Upper lobe of right lung (tissue), 1 donor: Measurements from ENCODE around the gene TENM4. TPM values are rescaled to one million over a fixed set of nuclear protein-coding genes. Genes with fewer than 3 reads are reported as not detected.

Experiments used
- ATAC-seq: fragments of 200-7000 bp; cut with Tn5 transposase; one replicate; pipeline ENCODE4 v1.9.1; 2020; ENCODE audit warnings: mild to moderate bottlenecking, moderate library complexity
- DNase-seq: peaks from one replicate; pipeline ENCODE4 v3.0.0-alpha.2; 2020
- H3K27ac ChIP-seq: fragments of 200-600 bp; one replicate; pipeline ENCODE4 v1.8.0; 2022
- H3K27me3 ChIP-seq: fragments of 200-600 bp; one replicate; pipeline ENCODE4 v1.8.0; 2022; ENCODE audit warnings: mild to moderate bottlenecking
- H3K36me3 ChIP-seq: fragments of 200-600 bp; one replicate; pipeline ENCODE4 v1.8.0; 2022
- H3K4me1 ChIP-seq: fragments of 200-600 bp; one replicate; pipeline ENCODE4 v1.8.0; 2022
- H3K4me3 ChIP-seq: fragments of 200-600 bp; one replicate; pipeline ENCODE4 v1.8.0; 2022; ENCODE audit warnings: mild to moderate bottlenecking
- H3K9me3 ChIP-seq: fragments of 200-600 bp; one replicate; pipeline ENCODE4 v1.8.0; 2022
- CTCF ChIP-seq: fragments of 200-600 bp; IDR thresholded peaks from one replicate; pipeline ENCODE4 v1.8.0; 2022; ENCODE audit warnings: antibody characterized with exemption
- intact Hi-C: fragments of 100-400 bp; cut with DNase I; formaldehyde crosslinking; loops from one replicate; pipeline ENCODE4 v1.11.0; 2022
- total RNA-seq: library from RNA; stranded (reverse); fragmentation: NEBNext Ultra II Directional; extraction: Animal tissue kit (Norgen Biotek cat#: 25700); gene quantifications from one replicate; pipeline ENCODE4 v1.2.1, GENCODE V29; 2021
- donor health status: DM: no; HTN: yes; CAD: no; lungs with severe emphysema.

The TENM4 gene
- total RNA-seq, 1 donor from 2014 or later: 4.3 TPM

GRCh38 chr11:79367844-79368243 is 73.0 kb downstream of the TENM4 start:
- intact Hi-C loops: no loop called here
- ATAC-seq: no peak
- no peaks in the 10 kb centered on the region for H3K36me3 ChIP-seq

GRCh38 chr11:79366218-79366617 is 74.6 kb downstream of the TENM4 start:
- Histone ChIP-seq H3K36me3 (no peaks in the 10 kb centered on the region), H3K27me3 (no peaks in the 10 kb centered on the region), H3K4me1 (no peaks in the 10 kb centered on the region), H3K27ac (no peak overlapping the region), H3K9me3 (no peaks in the 10 kb centered on the region), H3K4me3 (no peak overlapping the region)
- no peak for TF ChIP-seq CTCF
- ATAC-seq (no peak), DNase-seq (no peak)
- intact Hi-C loops: no loop called here

More at GRCh38 chr11:79367844-79368243, 73.0 kb downstream of the TENM4 start:
- no peak overlapping the region for H3K27ac ChIP-seq
- H3K4me3 ChIP-seq: no peak overlapping the region
- H3K27me3 ChIP-seq: no peaks in the 10 kb centered on the region
- TF ChIP-seq CTCF: no peak
- no peaks in the 10 kb centered on the region for H3K4me1 ChIP-seq
- DNase-seq: no peak
- no peaks in the 10 kb centered on the region for H3K9me3 ChIP-seq

- no peak for DNase-seq
- Histone ChIP-seq H3K9me3 (no peaks in the 10 kb centered on the region), H3K27me3 (no peaks in the 10 kb centered on the region), H3K36me3 (no peaks in the 10 kb centered on the region), H3K4me1 (no peaks in the 10 kb centered on the region), H3K4me3 (no peak overlapping the region), H3K27ac (no peak overlapping the region)
- ATAC-seq: no peak
- TF ChIP-seq CTCF: no peak
- intact Hi-C loops: no loop called here
Measured at GRCh38 chr11:79363861-79364378, 76.9 kb downstream of the TENM4 start.

- intact Hi-C loops: no loop called here
- H3K36me3 ChIP-seq: no peaks in the 10 kb centered on the region
- H3K9me3 ChIP-seq: no peaks in the 10 kb centered on the region
- no peak for TF ChIP-seq CTCF
- no peak overlapping the region for H3K4me3 ChIP-seq
- no peaks in the 10 kb centered on the region for H3K4me1 ChIP-seq
- H3K27me3 ChIP-seq: no peaks in the 10 kb centered on the region
- H3K27ac ChIP-seq: no peak overlapping the region
- ATAC-seq: no peak
- DNase-seq: no peak
Measured at GRCh38 chr11:79363256-79363655, 77.6 kb downstream of the TENM4 start.

GRCh38 chr11:79362821-79363220 is 78.0 kb downstream of the TENM4 start:
- Histone ChIP-seq H3K27ac (no peak overlapping the region), H3K4me1 (no peaks in the 10 kb centered on the region), H3K36me3 (no peaks in the 10 kb centered on the region), H3K4me3 (no peak overlapping the region), H3K9me3 (no peaks in the 10 kb centered on the region), H3K27me3 (no peaks in the 10 kb centered on the region)
- no peak for ATAC-seq
- intact Hi-C loops: no loop called here
- DNase-seq: no peak
- no peak for TF ChIP-seq CTCF

- Histone ChIP-seq H3K27ac (no peak overlapping the region), H3K4me3 (no peak overlapping the region), H3K27me3 (no peaks in the 10 kb centered on the region), H3K4me1 (no peaks in the 10 kb centered on the region), H3K9me3 (no peaks in the 10 kb centered on the region), H3K36me3 (no peaks in the 10 kb centered on the region)
- no peak for TF ChIP-seq CTCF
- no peak for DNase-seq
- intact Hi-C loops: no loop called here
- ATAC-seq: no peak
Measured at GRCh38 chr11:79362206-79362757, 78.5 kb downstream of the TENM4 start.
